ENCODE data around the gene GTSE1.

GTSE1 gene

GRCh38 chr22:46331496-46331895, 34.8 kb downstream of the GTSE1 start:
- no peak for DNase-seq
- Mint-ChIP-seq H3K4me3 (no peak overlapping the region), H3K36me3 (ENCODE audit: insufficient read depth) (peaks cover 3% of the 10 kb centered on the region), H3K27me3 (no peaks in the 10 kb centered on the region), H3K9me3 (no peaks in the 10 kb centered on the region), H3K4me1 (ENCODE audit: low read depth in 2 of 2) (peaks cover 5 to 11% of the 10 kb centered on the region in 2 donors), H3K27ac (no peak overlapping the region)
- ATAC-seq (replicated peaks) = no peak

- peak; percentile 86 for ATAC-seq (replicated peaks)
- Mint-ChIP-seq H3K4me1 (ENCODE audit: low read depth in 2 of 2) (peaks cover 34% of the 10 kb centered on the region in 2 donors), H3K9me3 (no peaks in the 10 kb centered on the region), H3K27ac (peak within 1 kb of the TSS; percentile 89 to 95), H3K27me3 (no peaks in the 10 kb centered on the region), H3K4me3 (peak within 1 kb of the TSS; percentile 94), H3K36me3 (ENCODE audit: insufficient read depth) (peaks cover 31% of the 10 kb centered on the region)
- DNase-seq = peak; percentile 44 to 53 (median 53)
Observed at GRCh38 chr22:46335201-46336118, 38.8 kb downstream of the GTSE1 start, which contains the start of gene TRMU. Gene TRMU, plus strand, starts transcription at chr22:46335714. Its CDS starts 51 bp downstream, at chr22:46335765.

GRCh38 chr22:46336119-46337078, 39.7 kb downstream of the GTSE1 start:
- Mint-ChIP-seq H3K4me3 (peak overlapping the region; percentile 94), H3K9me3 (no peaks in the 10 kb centered on the region), H3K27ac (peak overlapping the region; percentile 89 to 95)

GRCh38 chr22:46337870-46338269, 41.2 kb downstream of the GTSE1 start:
- no peak for ATAC-seq (replicated peaks)
- no peaks in the 10 kb centered on the region for H3K9me3 Mint-ChIP-seq
- no peak for DNase-seq
- peaks cover 37 to 44% of the 10 kb centered on the region in 2 donors for H3K4me1 Mint-ChIP-seq (ENCODE audit: low read depth in 2 of 2)
- no peak overlapping the region for H3K4me3 Mint-ChIP-seq
- H3K27ac Mint-ChIP-seq = no peak overlapping the region
- peaks cover 47% of the 10 kb centered on the region for H3K36me3 Mint-ChIP-seq (ENCODE audit: insufficient read depth)
- no peaks in the 10 kb centered on the region for H3K27me3 Mint-ChIP-seq

More at GRCh38 chr22:46336119-46337078, 39.7 kb downstream of the GTSE1 start:
- H3K36me3 Mint-ChIP-seq (ENCODE audit: insufficient read depth) = peaks cover 33% of the 10 kb centered on the region
- peak; percentile 14 for ATAC-seq (replicated peaks)
- H3K4me1 Mint-ChIP-seq (ENCODE audit: low read depth in 2 of 2) = peaks cover 34% of the 10 kb centered on the region in 2 donors
- H3K27me3 Mint-ChIP-seq = no peaks in the 10 kb centered on the region
- DNase-seq = no peak

GRCh38 chr22:46338636-46339035, 42.0 kb downstream of the GTSE1 start:
- no peak overlapping the region for H3K4me3 Mint-ChIP-seq
- peak overlapping the region in 1 of 2 donors; percentile 73 for H3K27ac Mint-ChIP-seq
- no peaks in the 10 kb centered on the region for H3K27me3 Mint-ChIP-seq
- H3K9me3 Mint-ChIP-seq = no peaks in the 10 kb centered on the region
- peaks cover 54% of the 10 kb centered on the region for H3K36me3 Mint-ChIP-seq (ENCODE audit: insufficient read depth)
- ATAC-seq (replicated peaks) = no peak
- DNase-seq = no peak
- peaks cover 38 to 44% of the 10 kb centered on the region in 2 donors for H3K4me1 Mint-ChIP-seq (ENCODE audit: low read depth in 2 of 2)

- no peak for DNase-seq
- ATAC-seq (replicated peaks) = no peak
- Mint-ChIP-seq H3K4me3 (no peak overlapping the region), H3K36me3 (ENCODE audit: insufficient read depth) (peaks cover 67% of the 10 kb centered on the region), H3K27me3 (no peaks in the 10 kb centered on the region), H3K4me1 (ENCODE audit: low read depth in 2 of 2) (peaks cover 40 to 50% of the 10 kb centered on the region in 2 donors), H3K9me3 (no peaks in the 10 kb centered on the region), H3K27ac (peak overlapping the region in 1 of 2 donors; percentile 9)
Observed at GRCh38 chr22:46339956-46340355, 43.3 kb downstream of the GTSE1 start.

GRCh38 chr22:46340676-46341075, 44.0 kb downstream of the GTSE1 start:
- no peaks in the 10 kb centered on the region for H3K27me3 Mint-ChIP-seq
- peaks cover 70% of the 10 kb centered on the region for H3K36me3 Mint-ChIP-seq (ENCODE audit: insufficient read depth)
- peaks cover 37 to 50% of the 10 kb centered on the region in 2 donors for H3K4me1 Mint-ChIP-seq (ENCODE audit: low read depth in 2 of 2)
- H3K9me3 Mint-ChIP-seq = no peaks in the 10 kb centered on the region
- DNase-seq (no peak), ATAC-seq (replicated peaks) (no peak)
- no peak overlapping the region for H3K4me3 Mint-ChIP-seq
- no peak overlapping the region for H3K27ac Mint-ChIP-seq

- Mint-ChIP-seq H3K4me3 (no peak overlapping the region), H3K27ac (no peak overlapping the region), H3K4me1 (ENCODE audit: low read depth in 2 of 2) (peaks cover 14 to 15% of the 10 kb centered on the region in 2 donors), H3K36me3 (ENCODE audit: insufficient read depth) (peaks cover 79% of the 10 kb centered on the region), H3K9me3 (no peaks in the 10 kb centered on the region), H3K27me3 (no peaks in the 10 kb centered on the region)
- ATAC-seq (replicated peaks) = no peak
- DNase-seq = no peak
Observed at GRCh38 chr22:46346680-46347405, 50.2 kb downstream of the GTSE1 start.

- H3K4me1 Mint-ChIP-seq (ENCODE audit: low read depth in 2 of 2) = peaks cover 8 to 12% of the 10 kb centered on the region in 2 donors
- ATAC-seq (replicated peaks) (no peak), DNase-seq (no peak)
- no peaks in the 10 kb centered on the region for H3K9me3 Mint-ChIP-seq
- H3K27me3 Mint-ChIP-seq = no peaks in the 10 kb centered on the region
- no peak overlapping the region for H3K4me3 Mint-ChIP-seq
- no peak overlapping the region for H3K27ac Mint-ChIP-seq
- H3K36me3 Mint-ChIP-seq (ENCODE audit: insufficient read depth) = peaks cover 76% of the 10 kb centered on the region
Observed at GRCh38 chr22:46347646-46348045, 51.0 kb downstream of the GTSE1 start.

GRCh38 chr22:46348099-46348695, 51.5 kb downstream of the GTSE1 start:
- Mint-ChIP-seq H3K27ac (no peak overlapping the region), H3K4me1 (ENCODE audit: low read depth in 2 of 2) (peaks cover 6 to 12% of the 10 kb centered on the region in 2 donors), H3K36me3 (ENCODE audit: insufficient read depth) (peaks cover 73% of the 10 kb centered on the region), H3K27me3 (no peaks in the 10 kb centered on the region), H3K4me3 (no peak overlapping the region), H3K9me3 (no peaks in the 10 kb centered on the region)
- ATAC-seq (replicated peaks) = no peak
- DNase-seq = no peak

- DNase-seq (no peak), ATAC-seq (replicated peaks) (no peak)
- Mint-ChIP-seq H3K4me1 (ENCODE audit: low read depth in 2 of 2) (peaks cover 5 to 7% of the 10 kb centered on the region in 2 donors), H3K27me3 (no peaks in the 10 kb centered on the region), H3K4me3 (no peak overlapping the region), H3K27ac (no peak overlapping the region), H3K36me3 (ENCODE audit: insufficient read depth) (peaks cover 63% of the 10 kb centered on the region), H3K9me3 (no peaks in the 10 kb centered on the region)
Observed at GRCh38 chr22:46349238-46349637, 52.6 kb downstream of the GTSE1 start.

GRCh38 chr22:46349681-46350080, 53.0 kb downstream of the GTSE1 start:
- no peak overlapping the region for H3K4me3 Mint-ChIP-seq
- H3K36me3 Mint-ChIP-seq (ENCODE audit: insufficient read depth) = peaks cover 59% of the 10 kb centered on the region
- no peaks in the 10 kb centered on the region for H3K27me3 Mint-ChIP-seq
- H3K9me3 Mint-ChIP-seq = no peaks in the 10 kb centered on the region
- DNase-seq = no peak
- no peak overlapping the region for H3K27ac Mint-ChIP-seq
- no peak for ATAC-seq (replicated peaks)
- peaks cover under 1 to 5% of the 10 kb centered on the region in 2 donors for H3K4me1 Mint-ChIP-seq (ENCODE audit: low read depth in 2 of 2)

Data from effector memory CD8-positive, alpha-beta T cell (primary cell).